GM06990 (cell line): ENCODE results near the gene PPIE.
A peak's percentile ranks its signal among the peaks of the same experiment; 100 is the strongest.
"Not testable (repeated sequence)": the region's sequence is repeated elsewhere in the genome, so short reads cannot be mapped to it uniquely, and the experiment has no call there.

ENCODE experiments used
- DNase-seq: peaks from one replicate; pipeline ENCODE4 v3.0.0-alpha.2; 2011; ENCODE audit not compliant: insufficient read length; ENCODE audit errors: extremely low read depth
- H3K27me3 ChIP-seq: replicated peaks from 2 replicates; pipeline ENCODE4 v1.6.0; 2011; ENCODE audit warnings: low read length; ENCODE audit not compliant: control insufficient read depth, insufficient read depth
- H3K36me3 ChIP-seq: 2 replicates; pipeline ENCODE4 v1.5.1; 2011; ENCODE audit warnings: low read length; ENCODE audit not compliant: control insufficient read depth, insufficient read depth
- H3K4me3 ChIP-seq: replicated peaks from 2 replicates; pipeline ENCODE4 v1.5.1; 2011; ENCODE audit warnings: low read depth, mild to moderate bottlenecking, control low read depth, low read length
- TF ChIP-seq, protein P1 (sequence below): IDR thresholded peaks from 2 replicates; pipeline ENCODE4 v1.5.1; 2011; ENCODE audit warnings: low read length, control low read depth, mild to moderate bottlenecking, inconsistent platforms; ENCODE audit not compliant: insufficient read depth, poor library complexity, severe bottlenecking

PPIE gene

DNA sequence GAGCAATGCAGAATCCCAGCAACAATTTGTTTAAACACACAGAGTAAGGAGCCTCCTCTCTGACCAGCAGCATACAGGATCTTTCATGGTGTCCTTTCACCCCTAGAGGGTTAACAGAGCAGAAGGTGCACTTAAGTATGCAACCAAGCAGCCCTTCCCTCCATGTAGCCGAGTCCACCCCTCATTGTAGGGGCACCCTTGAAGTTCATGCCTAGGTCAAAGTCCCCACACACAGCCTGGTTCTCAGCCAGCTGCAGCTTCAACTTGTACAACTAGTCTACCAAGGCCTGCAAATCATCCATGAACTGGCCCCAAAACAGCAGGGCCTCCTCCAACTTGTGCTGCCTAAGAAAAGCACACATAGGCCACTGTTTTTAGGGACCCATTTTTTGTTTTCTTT is 57.0 kb downstream of the PPIE start:
- no peaks in the 10 kb centered on the region for H3K36me3 ChIP-seq
- no peaks in the 10 kb centered on the region for H3K27me3 ChIP-seq
- H3K4me3 ChIP-seq, result no peak overlapping the region
- TF ChIP-seq, protein P1, sequence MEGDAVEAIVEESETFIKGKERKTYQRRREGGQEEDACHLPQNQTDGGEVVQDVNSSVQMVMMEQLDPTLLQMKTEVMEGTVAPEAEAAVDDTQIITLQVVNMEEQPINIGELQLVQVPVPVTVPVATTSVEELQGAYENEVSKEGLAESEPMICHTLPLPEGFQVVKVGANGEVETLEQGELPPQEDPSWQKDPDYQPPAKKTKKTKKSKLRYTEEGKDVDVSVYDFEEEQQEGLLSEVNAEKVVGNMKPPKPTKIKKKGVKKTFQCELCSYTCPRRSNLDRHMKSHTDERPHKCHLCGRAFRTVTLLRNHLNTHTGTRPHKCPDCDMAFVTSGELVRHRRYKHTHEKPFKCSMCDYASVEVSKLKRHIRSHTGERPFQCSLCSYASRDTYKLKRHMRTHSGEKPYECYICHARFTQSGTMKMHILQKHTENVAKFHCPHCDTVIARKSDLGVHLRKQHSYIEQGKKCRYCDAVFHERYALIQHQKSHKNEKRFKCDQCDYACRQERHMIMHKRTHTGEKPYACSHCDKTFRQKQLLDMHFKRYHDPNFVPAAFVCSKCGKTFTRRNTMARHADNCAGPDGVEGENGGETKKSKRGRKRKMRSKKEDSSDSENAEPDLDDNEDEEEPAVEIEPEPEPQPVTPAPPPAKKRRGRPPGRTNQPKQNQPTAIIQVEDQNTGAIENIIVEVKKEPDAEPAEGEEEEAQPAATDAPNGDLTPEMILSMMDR, result no peak
- no peak for DNase-seq

DNA sequence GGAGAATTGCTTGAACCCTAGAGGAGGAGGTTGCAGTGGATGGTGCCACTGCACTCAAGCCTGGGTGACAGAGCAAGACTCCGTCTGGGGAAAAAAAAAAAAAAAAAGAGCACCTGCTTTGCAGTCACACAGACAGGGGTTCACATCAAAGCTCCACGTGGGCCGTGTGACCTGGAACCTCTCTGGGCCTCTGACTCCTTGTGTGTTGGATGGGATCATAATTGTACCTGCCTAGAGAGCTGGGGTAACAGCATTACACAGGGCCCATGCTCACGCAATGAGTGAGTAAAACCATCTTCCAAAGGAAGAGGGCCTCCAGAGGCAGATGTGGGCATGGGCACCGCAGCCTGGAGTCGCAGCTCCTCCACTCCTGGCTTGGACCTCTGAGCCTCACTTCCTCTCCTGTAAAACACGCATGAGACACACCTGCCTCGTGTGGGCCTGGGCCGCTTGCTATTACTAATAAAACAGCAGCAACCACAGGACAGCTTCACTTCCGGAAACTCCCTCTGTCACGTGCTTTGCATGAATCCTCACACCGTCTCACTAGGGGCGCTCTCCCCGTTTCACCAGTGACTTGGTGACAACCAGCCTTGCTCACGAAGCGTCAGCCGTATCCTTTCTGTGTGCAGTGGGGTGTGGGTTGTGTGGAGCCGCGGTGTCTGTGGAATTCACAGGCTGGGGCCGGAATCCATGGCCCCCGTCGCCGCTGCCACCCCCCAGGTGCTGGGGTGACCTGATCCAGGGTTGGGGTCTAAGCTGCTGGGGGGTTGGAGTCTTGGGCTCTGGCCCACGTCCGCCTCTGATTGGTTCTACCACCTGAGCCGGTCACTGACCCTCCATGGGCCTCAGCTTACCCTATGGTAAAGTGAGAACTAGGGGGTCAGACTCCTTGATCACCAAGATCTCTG is 60.4 kb downstream of the PPIE start:
- peak; percentile 86 for DNase-seq
- not testable (repeated sequence) for H3K36me3 ChIP-seq, H3K27me3 ChIP-seq
- TF ChIP-seq, protein P1, result peak; percentile 62
- peak overlapping the region; percentile 41 for H3K4me3 ChIP-seq

DNA sequence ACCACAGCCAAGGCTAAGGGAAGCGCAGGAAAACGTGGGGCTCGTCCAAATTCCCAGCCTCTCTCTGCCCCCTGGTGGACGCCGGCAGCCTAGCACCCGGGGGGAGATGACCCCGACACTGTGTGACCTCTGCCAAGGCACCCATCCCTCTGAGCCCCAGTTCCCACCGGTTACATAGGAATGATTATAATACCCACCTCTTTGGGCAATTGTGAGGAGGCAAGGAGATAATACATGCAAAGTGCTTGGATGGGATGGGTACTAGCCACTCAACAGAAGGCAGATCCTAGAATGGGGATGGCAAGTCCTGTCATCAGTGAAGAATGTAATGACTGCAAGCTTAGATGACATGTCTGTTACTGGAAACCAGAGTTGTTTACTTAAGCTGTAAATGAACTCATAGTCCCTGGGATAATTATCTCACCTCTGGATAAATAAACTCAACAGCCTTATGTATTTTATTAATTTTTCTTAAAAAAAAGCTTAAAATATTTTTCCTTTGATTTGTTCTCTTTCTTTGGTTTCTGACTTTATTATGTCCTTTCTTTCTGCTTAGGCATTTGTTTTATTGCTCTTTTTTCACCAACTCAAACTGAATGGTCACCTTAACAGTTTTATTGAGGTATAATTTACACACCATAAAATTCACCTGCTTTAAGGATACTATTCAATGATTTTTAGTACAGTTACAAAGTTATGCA is 61.2 kb downstream of the PPIE start:
- Histone ChIP-seq H3K27me3 (no peaks in the 10 kb centered on the region), H3K4me3 (peak overlapping the region; percentile 41), H3K36me3 (no peaks in the 10 kb centered on the region)
- TF ChIP-seq, protein P1, result peak; percentile 85
- peak; percentile 74 for DNase-seq

DNA sequence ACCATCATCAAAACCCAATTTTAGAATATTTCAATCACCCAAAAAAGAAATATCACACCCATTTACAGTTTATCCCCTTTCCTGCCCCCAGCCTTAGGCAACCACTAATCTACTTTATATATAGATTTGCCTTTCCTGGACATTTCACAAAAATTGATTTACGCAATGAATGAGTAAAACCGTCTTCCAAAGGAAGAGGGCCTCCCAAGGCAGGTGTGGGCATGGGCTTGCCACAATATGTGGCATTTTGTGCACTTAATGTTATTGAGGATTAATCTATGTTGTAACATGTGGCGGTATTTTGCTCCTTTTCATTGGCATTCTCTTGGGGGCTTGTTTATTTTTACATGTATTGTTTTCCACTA is 61.8 kb downstream of the PPIE start:
- no peak for DNase-seq

DNA sequence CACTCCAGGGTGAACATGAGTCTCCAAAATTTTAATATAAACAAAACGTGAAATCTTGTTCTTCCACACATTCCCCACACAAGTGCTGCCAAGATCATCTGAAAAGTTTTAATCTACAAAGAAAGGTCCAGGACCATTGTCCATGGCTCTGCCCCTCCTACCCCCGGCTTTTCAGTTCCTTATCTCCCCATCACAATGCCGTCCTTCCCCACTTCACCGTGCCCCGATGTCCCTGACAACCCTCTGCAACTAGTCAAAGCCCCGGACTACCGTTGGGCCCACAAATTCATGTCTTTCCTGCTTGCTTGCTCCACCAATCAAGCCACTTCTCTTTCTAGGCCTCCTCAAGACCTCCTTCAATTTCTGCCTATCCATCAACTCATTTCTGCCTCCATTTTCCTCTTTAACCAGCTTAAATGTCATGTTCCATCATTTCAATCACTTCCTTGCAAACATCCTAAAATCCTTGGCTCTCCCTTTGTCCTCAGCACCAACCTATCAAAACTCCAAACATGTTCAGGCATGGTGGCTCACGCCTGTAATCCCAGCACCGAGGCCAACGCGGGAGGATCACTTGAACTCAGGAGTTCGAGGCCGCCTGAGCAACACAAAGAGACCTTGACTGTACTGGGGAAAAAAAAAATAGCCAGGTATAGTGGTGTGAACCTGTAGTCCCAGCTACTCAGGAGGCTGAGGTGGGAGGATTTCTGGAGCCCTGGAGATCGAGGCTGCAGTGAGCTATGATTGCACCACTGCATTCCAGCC is 64.0 kb downstream of the PPIE start:
- Histone ChIP-seq H3K4me3 (no peak overlapping the region), H3K27me3 (no peaks in the 10 kb centered on the region), H3K36me3 (no peaks in the 10 kb centered on the region)
- TF ChIP-seq, protein P1, result no peak
- DNase-seq, result no peak

More for the DNA sequence above, 61.8 kb downstream of the PPIE start:
- Histone ChIP-seq H3K4me3 (no peak overlapping the region), H3K36me3 (no peaks in the 10 kb centered on the region), H3K27me3 (no peaks in the 10 kb centered on the region)
- TF ChIP-seq, protein P1, result no peak
